Measurements from ENCODE around the gene MSN.
"Not testable (repeated sequence)": the region's sequence is repeated elsewhere in the genome, so short reads cannot be mapped to it uniquely, and the experiment has no call there.

The MSN gene

GRCh38 chrX:65667503-65668376, at the start of gene MSN:
Gene MSN, plus strand, starts transcription at chrX:65667654. Its CDS starts 188 bp downstream, at chrX:65667842.
- DNase-seq, result peak; percentile 77

DNA sequence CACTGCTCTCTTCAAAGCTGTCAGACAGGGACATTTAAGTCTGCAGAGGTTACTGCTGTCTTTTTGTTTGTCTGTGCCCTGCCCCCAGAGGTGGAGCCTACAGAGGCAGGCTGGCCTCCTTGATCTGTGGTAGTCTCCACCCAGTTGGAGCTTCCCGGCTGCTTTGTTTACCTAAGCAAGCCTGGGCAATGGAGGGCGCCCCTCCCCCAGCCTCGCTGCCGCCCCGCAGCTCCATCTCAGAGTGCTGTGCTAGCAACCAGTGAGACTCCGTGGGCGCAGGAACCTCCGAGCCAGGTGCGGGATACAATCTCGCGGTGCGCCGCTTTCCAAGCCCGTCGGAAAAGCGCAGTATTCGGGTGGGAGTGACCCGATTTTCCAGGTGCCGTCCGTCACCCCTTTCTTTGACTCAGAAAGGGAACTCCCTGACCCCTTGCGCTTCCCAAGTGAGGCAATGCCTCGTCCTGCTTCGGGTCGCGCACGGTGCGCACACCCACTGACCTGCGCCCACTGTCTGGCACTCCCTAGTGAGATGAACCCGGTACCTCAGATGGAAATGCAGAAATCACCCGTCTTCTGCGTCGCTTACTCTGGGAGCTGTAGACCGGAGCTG, 47.3 kb upstream of the MSN start:
- DNase-seq, result not testable (repeated sequence)

DNA sequence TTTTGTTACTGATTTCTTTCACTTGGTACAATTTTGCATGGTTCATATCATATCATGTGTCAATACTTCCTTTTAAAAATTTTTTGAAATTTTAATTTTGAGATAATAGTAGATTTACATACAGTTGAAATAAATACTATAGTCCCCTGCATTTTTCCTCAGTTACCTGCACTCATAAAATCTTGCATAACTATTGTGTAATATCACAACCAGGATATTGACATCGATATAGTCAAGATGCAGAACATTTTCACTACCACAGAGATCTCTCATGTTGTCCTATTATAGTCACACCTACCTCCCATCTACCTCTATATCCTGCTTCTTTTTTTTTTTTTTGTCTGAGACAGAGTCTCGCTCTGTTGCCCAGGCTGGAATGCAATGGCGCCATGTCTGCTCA, 36.7 kb upstream of the MSN start:
- DNase-seq, result no peak

GRCh38 chrX:65633826-65634225, 33.6 kb upstream of the MSN start:
- DNase-seq, result no peak

DNA sequence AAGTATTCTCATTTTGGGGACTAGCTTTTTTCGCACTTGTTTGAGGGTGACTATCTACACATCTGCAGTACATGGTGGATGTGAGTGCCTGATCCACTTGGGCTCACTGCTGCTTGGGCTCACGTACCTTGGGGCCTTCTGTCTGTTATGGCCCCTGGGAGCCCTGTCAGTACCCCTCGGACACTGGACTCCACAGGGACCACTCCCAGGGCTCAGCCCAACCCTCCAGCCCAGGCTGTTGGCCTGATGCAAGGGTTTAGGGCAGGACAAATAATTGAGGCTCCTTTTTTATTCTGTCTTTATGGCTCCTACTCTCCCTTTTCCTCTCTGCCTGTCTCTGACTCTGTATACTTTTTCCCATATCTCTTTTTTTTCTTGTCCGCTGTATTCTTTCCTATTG, 32.7 kb upstream of the MSN start:
- DNase-seq, result no peak

- DNase-seq, result no peak
Observed at GRCh38 chrX:65635378-65635777, 32.1 kb upstream of the MSN start.

DNA sequence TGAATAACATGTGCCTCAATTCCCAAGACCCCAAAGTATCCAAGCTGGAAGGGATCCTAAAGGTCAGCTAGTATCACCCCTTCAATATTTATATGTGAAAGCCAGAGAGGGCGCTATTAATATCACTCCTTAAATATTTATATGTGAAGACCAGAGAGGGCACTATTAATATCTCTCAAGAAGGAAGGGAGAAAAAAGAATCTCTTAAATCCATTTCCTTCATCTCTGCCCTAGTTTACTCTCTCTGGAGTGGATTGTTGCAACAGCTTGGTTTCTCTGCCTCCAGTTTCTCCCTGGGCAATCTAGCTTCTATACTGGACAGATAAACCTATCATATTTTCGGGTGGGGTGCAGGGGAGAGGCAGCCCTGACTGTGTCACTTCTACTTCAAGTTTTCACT, 31.6 kb upstream of the MSN start:
- DNase-seq, result no peak

GRCh38 chrX:65636261-65636660, 31.2 kb upstream of the MSN start:
- not testable (repeated sequence) for DNase-seq

DNA sequence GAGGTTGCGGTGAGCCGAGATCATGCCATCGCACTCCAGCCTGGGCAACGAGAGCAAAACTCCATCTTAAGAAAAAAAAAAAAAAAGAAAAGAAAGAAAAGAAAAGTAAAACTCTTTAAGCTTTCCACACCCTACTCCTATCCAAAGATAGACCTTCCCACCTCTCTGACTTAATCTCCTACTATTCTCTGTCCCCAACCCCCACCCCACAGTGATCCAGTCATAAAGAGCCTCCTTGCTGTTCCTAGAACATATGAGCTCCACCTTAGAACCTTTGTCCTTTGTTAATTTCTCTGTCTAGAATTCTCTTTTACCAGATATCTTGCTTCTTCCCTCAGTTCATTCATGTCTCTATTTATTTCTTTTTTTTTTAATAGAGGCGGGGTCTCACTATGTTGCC, 30.1 kb upstream of the MSN start:
- no peak for DNase-seq

GRCh38 chrX:65642914-65643491, 24.5 kb upstream of the MSN start:
- no peak for DNase-seq

GRCh38 chrX:65643531-65644052, 23.9 kb upstream of the MSN start:
- DNase-seq, result no peak

- peak; percentile 11 for DNase-seq
Observed at GRCh38 chrX:65644621-65645289, 22.7 kb upstream of the MSN start.

- DNase-seq, result no peak
Observed at GRCh38 chrX:65647801-65648200, 19.7 kb upstream of the MSN start.

DNA sequence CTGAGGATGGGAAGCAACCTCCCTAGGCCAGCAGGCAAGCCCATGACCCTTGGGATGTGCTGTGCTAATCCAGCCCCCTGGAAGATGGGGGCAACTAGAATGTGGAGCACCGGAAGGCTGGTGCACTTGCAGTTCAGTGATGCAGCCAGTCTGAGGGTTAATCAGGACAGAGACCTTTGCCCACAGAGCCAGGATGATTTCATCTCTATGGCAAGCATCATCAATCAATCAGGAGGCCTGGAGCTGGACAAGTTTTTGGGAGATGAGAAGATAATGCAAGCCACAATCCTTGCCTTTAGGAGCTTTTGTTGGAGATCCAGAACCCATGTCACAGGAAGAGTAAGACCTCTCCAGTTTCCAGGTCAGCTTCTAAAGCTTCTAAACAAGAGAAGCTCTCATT, 15.4 kb upstream of the MSN start:
- no peak for DNase-seq

DNA sequence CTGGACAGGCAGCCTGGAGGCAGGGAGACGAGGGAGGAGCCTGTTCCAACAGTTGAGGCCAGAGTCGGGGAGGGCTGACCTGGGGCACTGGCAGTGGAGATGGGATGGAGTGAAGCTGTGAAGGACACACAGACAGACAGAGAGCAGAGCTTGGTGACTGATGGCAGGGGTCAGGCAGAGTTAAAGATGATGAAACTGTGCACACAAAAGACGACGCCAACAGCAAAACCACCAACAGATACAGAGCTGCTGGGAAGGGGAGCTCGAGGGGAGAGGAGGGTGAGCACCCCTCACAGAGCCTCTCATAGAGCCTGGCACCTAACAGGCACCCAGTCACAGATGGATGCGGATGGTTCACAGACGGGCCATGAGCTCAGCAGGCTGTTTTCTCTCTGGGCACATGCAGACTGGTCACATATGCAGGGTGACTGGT, 10.4 kb upstream of the MSN start:
- not testable (repeated sequence) for DNase-seq

DNA sequence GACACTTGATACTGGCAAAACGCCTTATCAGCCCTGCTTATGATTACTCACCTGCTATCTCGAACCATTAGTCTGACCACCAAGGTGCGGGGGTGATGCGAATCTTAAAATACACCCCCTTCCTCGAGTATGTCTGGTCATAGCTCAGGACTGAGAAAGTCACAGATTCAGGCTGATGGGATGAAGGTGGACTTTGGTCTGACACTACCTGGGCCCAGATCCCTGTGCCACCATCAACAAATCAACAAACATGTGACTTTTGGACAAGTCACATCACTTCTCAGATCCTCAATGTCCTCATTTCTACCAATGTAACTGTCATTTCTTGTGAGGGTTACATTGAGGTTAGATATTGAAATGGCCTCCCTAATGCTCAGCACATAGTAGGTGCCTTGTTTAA, 9.8 kb upstream of the MSN start:
- DNase-seq, result no peak

DNA sequence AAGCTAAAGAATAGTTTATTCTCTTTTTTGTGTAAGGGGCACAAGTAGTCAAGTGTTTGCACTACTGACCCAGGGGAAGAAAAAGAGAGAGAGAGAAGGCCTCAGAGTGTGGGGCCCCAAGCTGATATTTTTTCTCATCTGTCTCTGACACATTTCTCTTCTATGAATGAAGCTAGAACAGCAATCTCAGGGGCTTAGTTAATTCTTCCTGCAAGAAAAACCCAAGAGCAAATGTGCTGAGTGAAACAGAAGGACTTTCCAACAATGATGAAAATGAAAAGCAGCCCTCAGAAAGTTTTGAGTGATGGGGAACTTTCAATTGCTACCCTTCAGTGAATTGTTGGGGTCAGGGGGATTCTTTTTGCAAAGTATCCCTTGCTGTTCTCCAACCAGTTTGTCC, 9.2 kb upstream of the MSN start:
- no peak for DNase-seq

DNA sequence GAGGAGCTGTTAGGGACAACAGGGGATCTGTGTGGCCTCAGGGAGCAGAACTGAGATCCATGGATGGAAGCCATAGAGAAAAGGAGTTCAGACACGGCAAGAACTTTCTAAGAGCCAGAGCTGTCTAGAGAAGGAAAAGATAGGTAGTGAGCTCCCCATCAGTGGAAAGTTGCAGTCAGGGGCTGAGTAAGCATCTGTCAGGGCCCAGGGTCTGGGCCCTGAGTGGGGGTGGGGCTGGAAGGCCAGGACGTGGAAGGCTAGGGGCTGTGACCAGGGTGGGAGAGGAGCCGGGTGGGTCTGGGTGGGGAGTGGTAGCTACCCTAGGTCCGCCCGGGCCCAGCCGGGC, 324 bp upstream of the MSN start:
- no peak for DNase-seq

- peak; percentile 67 for DNase-seq
Observed at GRCh38 chrX:65668377-65669310, 1.2 kb downstream of the MSN start.

DNA sequence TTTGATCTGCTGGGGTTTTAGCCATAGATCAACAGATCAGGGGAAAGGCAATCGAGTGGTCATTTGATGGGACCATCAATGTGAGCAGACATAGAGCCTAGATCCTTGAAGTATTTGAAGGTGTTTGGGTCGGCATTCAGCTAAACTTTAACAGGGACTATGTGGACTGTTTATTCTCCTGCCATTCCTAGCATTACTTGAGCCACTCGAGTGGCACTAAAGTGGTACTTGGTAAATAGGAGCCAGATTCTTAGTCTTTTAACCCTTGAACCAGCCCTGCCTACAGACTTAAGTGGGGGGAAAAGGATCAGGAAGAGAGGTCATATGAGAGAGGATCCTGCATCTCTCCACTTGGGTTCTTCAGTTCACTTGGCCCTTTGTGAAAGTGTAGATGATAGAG, 3.8 kb downstream of the MSN start:
- DNase-seq, result no peak

GRCh38 chrX:65671966-65672365, 4.5 kb downstream of the MSN start:
- DNase-seq, result no peak

DNA sequence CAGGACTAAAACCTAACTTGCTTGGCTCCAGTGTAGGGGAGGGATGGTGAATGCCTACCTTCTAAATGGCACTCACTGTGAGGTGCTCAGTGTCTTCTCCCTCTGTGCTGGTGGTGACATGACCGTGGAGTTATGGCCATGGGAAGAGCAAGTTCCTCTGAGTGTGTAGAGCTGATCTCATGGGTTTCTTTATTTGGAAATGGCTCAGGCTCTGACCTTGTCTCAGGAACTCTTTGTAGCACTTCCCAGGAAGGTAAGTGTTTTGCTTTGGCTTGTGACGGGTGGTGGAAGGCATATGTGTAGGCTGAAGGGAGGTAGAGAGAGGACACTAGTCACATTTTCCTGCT, 6.4 kb downstream of the MSN start:
- DNase-seq, result no peak
